GM12874 (cell line): ENCODE results near the gene FBXO45.

ENCODE experiments used
- TF ChIP-seq, protein P1 (sequence below): IDR thresholded peaks from 2 replicates; pipeline ENCODE4 v1.5.1; 2011; ENCODE audit warnings: low read depth, mild to moderate bottlenecking, control low read depth, low read length, moderate library complexity; ENCODE audit not compliant: insufficient read depth

FBXO45 gene

GRCh38 chr3:196563721-196564225 is 4.7 kb upstream of the FBXO45 start:
- TF ChIP-seq, protein P1, sequence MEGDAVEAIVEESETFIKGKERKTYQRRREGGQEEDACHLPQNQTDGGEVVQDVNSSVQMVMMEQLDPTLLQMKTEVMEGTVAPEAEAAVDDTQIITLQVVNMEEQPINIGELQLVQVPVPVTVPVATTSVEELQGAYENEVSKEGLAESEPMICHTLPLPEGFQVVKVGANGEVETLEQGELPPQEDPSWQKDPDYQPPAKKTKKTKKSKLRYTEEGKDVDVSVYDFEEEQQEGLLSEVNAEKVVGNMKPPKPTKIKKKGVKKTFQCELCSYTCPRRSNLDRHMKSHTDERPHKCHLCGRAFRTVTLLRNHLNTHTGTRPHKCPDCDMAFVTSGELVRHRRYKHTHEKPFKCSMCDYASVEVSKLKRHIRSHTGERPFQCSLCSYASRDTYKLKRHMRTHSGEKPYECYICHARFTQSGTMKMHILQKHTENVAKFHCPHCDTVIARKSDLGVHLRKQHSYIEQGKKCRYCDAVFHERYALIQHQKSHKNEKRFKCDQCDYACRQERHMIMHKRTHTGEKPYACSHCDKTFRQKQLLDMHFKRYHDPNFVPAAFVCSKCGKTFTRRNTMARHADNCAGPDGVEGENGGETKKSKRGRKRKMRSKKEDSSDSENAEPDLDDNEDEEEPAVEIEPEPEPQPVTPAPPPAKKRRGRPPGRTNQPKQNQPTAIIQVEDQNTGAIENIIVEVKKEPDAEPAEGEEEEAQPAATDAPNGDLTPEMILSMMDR: no peak

DNA sequence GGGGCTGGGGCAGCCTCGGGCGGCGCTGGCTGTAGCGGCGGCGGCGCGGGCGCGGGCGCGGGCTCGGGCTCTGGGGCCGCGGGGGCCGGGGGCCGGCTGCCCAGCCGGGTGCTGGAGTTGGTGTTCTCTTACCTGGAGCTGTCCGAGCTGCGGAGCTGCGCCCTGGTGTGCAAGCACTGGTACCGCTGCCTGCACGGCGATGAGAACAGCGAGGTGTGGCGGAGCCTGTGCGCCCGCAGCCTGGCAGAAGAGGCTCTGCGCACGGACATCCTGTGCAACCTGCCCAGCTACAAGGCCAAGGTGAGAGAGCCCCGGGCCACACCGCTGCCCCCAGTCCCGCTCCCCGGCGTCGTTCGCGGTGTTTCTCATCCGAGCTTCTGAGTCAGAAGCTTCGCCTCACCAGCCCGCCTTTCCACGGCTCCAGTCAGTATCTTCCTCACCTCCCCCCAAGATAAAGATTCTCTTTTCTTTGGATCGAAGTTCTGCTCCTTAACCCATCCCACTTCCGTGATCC is 600 bp downstream of the FBXO45 start:
- TF ChIP-seq, protein P1: no peak

DNA sequence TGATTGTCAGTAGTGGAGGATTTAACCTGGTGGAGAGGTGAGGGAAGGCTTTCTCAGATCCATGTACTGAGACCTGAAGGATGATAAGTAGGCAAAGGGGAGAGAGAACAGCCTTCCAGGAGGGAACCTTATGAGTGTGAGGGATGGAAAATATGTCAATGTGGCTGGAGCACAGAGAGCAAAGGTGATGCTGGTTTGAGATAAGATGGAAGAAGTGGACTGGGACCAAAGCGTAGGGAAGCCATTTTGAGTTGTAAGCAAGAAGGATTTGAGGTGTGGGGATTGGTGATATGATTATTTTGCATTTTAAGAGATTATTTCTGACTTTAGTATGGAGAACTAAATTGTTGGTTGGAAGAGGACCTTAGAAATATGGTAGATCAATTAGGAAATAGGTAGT is 3.9 kb downstream of the FBXO45 start:
- TF ChIP-seq, protein P1: no peak

DNA sequence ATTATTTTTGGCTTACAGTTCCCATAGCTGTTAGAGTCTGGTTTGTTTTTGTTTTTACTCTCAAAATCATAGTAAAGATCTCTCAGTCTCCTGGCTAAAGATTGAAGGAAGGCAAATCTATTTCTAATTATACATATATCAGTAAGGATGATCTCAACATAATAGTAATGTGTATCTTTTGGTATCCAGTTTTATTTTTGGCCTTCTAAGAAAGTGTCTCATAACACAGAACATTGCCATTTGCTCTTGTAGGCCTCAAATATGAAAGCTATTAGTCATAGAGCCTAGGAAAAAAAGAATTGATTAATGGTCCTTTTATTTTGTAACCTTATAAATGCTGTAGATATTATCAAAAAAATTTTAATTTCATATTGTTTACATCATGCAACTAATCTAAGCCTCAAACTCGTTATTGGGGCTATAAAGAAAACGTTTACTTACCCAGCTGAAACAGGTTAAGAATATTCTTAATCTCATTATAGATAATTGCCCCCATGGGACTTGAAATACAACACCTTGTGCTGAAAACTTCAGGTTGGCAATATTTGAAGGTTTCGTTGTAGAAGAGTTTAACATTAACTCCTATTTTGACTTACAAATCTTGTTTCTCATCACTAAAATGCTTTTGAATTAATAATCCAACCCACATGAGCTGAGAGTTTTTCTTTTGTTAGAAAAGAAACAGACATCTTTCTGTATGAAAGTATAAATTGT is 16.7 kb downstream of the FBXO45 start:
- TF ChIP-seq, protein P1: no peak

DNA sequence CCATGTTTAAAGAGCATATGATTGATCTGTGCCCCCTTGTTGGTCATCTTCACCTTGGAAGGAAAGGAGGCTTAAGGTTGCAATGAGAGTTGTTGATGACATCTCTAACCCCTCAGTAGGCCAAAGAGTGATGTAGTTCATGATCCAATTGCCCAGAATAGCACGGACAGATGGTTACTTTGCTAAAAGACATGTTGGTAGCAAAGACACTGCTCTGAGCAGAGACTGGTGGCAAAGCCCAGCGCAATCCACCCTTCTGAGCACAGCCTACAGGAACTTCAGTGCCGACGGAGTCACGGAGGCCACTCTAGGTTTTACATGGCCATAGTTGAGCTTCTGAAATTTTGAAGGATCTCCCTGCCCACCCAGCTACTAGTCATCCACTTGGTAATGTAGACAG is 21.8 kb downstream of the FBXO45 start:
- TF ChIP-seq, protein P1: no peak

- TF ChIP-seq, protein P1: no peak
Observed at GRCh38 chr3:196596355-196596754, 27.9 kb downstream of the FBXO45 start.

GRCh38 chr3:196599734-196600128 is 31.3 kb downstream of the FBXO45 start:
- TF ChIP-seq, protein P1: no peak
